Muscle of leg (tissue), 11 donors: Measurements from ENCODE around the gene FHIT. TPM values are rescaled to one million over a fixed set of nuclear protein-coding genes. Genes with fewer than 3 reads are reported as not detected.
A peak's percentile ranks its signal among the peaks of the same experiment; 100 is the strongest.

Experiments used
- DNase-seq: peaks from one replicate; pipeline ENCODE4 v3.0.0; 2013
- H3K27ac ChIP-seq: one replicate; pipeline ENCODE4 v1.5.1; 2013; ENCODE audit warnings: mild to moderate bottlenecking, low read length, control low read depth
- H3K27me3 ChIP-seq: one replicate; pipeline ENCODE4 v1.6.1; 2013; ENCODE audit warnings: low read length; ENCODE audit not compliant: control insufficient read depth, insufficient read depth
- H3K36me3 ChIP-seq: one replicate; pipeline ENCODE4 v1.6.1; 2013; ENCODE audit warnings: low read length; ENCODE audit not compliant: control insufficient read depth, insufficient read depth
- H3K4me1 ChIP-seq: one replicate; pipeline ENCODE4 v1.6.1; 2013; ENCODE audit warnings: low read length; ENCODE audit not compliant: control insufficient read depth, insufficient read depth
- H3K4me3 ChIP-seq: one replicate; pipeline ENCODE4 v1.5.1; 2013; ENCODE audit warnings: low read length, control low read depth
- H3K9me3 ChIP-seq: replicated peaks from 2 replicates; pipeline ENCODE4 v1.6.1; 2013; ENCODE audit warnings: low read depth, low read length; ENCODE audit not compliant: control insufficient read depth
- WGBS: methylation state at CpG from one replicate; pipeline ENCODE4 v1.1.5; 2013; ENCODE audit warnings: missing lambda C conversion rate; ENCODE audit not compliant: insufficient coverage; 5-methylcytosine and 5-hydroxymethylcytosine counted together
- polyA plus RNA-seq, 8 donors: library from polyadenylated mRNA; unstranded; fragments of 120-200 nt; gene quantifications; one replicate each; pipeline versions ENCODE4 v1.2.1 to v1.2.3, GENCODE V29; 2013; ENCODE audit warnings: inconsistent platforms in 1 of 8, low replicate concordance in 1 of 8; ENCODE audit not compliant: insufficient read length in 8 of 8, insufficient read depth in 1 of 8
- total RNA-seq: library from RNA; stranded (reverse); fragments of 120-200 nt; gene quantifications from one replicate; pipeline ENCODE4 v1.2.4, GENCODE V29; 2013

FHIT gene
- total and polyA plus RNA-seq, 9 donors, result 4.1 to 8.0 (median 5.3) TPM

DNA sequence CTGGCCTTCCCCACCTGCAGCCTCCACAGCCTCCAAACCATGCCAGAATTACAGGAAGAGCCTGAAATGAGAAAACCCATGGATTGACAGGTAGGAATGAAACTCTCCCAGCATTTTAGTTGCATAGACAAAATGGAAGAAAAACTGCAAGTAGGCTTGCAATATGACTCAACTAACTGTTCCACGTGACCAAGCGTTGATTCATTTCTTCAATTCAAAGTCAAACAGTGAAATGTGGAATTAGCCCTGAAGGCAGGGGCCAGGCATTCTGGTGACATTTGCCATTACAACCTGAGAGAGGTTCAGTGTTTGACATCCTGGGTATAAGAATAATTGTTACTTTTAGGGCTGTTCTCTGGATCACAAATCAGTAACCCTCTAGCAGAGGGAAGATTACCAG lies 1525.0 kb downstream of the FHIT start:
- H3K27me3 ChIP-seq, result no peaks in the 10 kb centered on the region
- H3K4me1 ChIP-seq, result no peaks in the 10 kb centered on the region
- H3K9me3 ChIP-seq, result no peaks in the 10 kb centered on the region
- 92% methylated on average over 2 of the region's 2 CpGs for WGBS
- no peak for DNase-seq
- no peak overlapping the region for H3K27ac ChIP-seq
- no peak overlapping the region for H3K4me3 ChIP-seq
- H3K36me3 ChIP-seq, result no peaks in the 10 kb centered on the region

DNA sequence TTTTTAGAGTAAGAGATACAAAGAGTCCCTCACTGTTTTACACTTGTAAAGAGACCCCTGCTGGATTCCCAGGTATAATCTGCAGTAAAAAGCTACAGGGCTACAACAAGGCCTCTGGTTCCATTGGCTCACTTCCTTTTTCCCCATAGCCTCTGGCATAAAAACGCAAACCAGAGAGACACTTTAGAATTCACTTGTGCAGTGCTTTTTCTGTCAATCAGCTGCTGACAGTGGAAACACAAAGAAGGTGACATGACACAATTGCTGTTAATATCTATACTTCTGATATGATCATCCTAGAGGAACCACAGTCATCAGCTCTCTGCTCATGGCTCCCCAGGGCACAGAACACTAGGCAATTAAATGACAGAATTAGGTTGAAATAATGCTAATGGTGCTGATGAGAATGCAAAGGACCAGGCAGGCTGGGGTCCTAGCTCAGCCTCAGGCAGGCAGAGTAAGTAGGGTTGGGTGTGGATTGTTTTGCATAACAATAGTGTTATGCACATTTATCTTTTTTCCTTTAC lies 1533.5 kb downstream of the FHIT start:
- no peak overlapping the region for H3K4me3 ChIP-seq
- H3K27me3 ChIP-seq, result peaks cover 2% of the 10 kb centered on the region
- H3K9me3 ChIP-seq, result no peaks in the 10 kb centered on the region
- no peaks in the 10 kb centered on the region for H3K36me3 ChIP-seq
- DNase-seq, result peak; percentile 15
- H3K27ac ChIP-seq, result no peak overlapping the region
- no CpG with 5 or more reads among the region's 1 CpG for WGBS
- H3K4me1 ChIP-seq, result no peaks in the 10 kb centered on the region

DNA sequence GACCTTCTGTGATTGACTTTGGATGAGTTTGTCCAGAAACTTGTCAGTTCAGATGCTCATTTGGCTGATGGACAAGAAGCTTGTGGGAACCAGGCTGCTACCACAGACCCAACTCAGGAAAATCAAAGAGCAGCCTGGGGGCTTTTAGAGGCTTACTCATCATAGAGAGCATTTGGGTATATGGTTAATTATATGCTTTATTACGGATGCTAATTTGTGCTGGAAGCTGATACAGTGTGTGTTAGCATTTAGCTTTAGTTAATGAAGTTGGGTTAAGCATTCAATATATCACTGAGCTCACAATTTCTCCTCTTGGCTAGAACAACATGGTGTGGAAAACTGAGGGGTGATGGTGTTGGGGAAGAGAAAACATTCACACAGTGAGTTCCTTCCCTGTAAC lies 1537.2 kb downstream of the FHIT start:
- Histone ChIP-seq H3K9me3 (no peaks in the 10 kb centered on the region), H3K27ac (no peak overlapping the region), H3K36me3 (no peaks in the 10 kb centered on the region), H3K27me3 (peaks cover 2% of the 10 kb centered on the region), H3K4me1 (no peaks in the 10 kb centered on the region), H3K4me3 (no peak overlapping the region)
- no CpG with 5 or more reads among the region's 1 CpG for WGBS
- no peak for DNase-seq

DNA sequence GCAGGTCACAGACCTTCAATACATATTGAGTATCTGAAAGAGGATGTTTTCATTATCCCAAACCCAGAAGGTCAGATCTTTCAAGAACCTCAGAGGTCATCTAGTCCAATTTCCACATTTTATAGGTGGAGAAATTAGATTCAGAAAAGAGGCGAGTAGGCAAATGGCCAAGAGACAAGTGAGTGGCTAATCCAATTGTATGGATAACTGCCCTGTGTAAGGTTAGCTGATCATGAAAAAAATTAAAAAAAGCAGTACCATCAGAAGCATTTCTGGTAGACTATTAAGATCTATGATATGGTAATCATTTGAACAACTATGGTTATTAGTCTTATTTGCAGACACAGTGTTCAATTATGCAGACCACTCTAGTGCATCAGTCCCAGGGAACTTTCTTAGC lies 1540.7 kb downstream of the FHIT start:
- DNase-seq, result no peak
- no peak overlapping the region for H3K4me3 ChIP-seq
- WGBS, result 100% methylated on average over 1 of the region's 1 CpG
- H3K4me1 ChIP-seq, result no peaks in the 10 kb centered on the region
- no peaks in the 10 kb centered on the region for H3K36me3 ChIP-seq
- H3K9me3 ChIP-seq, result no peaks in the 10 kb centered on the region
- H3K27ac ChIP-seq, result no peak overlapping the region
- no peaks in the 10 kb centered on the region for H3K27me3 ChIP-seq

DNA sequence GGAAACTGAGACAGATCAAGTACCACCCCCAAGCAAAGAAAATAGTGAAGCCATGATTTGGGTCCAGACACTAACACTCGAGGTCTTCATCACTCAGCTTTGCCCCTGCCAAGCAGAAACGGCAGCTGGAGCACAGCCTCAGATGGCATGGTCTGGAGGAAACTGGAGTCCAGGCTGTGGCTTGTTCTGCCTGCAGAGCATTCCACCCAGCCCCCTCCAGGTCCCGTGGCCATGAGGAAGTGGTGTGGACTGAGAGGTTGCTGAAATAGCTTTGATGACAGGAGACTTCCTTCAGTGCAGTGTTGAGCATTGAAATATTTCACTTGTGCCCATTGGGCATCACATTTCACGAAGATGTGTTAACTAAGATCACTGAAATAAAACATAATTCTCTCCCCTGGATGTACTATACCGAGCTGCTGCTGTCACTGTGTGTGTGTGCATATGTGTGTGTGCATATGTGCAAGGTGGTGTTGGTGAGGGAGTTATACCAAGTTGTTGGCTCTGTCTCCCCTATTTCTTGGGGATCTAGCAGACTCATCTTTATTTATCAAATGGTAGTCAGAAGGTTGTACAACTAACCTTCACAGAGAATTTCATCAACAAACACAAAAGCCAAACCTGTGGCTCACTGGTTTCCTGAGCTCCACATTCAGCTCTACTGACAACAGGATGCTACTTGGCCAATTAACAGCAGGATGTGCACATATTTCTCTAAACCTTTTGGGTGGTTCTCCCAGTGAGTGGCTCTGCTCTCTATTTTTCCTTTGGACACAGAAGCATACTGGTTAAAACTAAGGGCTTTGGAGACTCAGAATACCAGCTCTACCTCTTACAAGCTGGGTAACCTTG lies 1541.3 kb downstream of the FHIT start:
- 60% methylated on average over 1 of the region's 5 CpGs for WGBS
- Histone ChIP-seq H3K27ac (no peak overlapping the region), H3K9me3 (no peaks in the 10 kb centered on the region), H3K36me3 (no peaks in the 10 kb centered on the region), H3K4me3 (no peak overlapping the region), H3K4me1 (peaks cover 2% of the 10 kb centered on the region), H3K27me3 (no peaks in the 10 kb centered on the region)
- peak; percentile 75 for DNase-seq

DNA sequence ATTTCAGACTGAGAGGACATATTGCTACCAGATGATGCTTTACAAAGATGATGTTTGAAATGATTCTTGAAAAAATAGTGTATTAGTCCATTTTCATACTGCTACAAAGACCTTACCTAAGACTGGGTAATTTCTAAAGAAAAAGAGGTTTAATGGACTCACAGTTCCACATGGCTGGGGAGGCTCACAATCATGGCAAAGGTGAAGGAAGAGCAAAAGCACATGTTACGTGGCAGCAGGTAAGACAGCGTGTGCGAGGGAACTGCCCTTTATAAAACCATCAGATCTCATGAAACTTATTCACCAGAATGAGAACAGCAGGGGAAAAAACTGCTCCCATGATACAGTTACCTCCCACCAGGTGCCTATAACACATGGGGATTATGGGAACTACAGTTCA lies 1543.0 kb downstream of the FHIT start:
- no peaks in the 10 kb centered on the region for H3K9me3 ChIP-seq
- peaks cover 12% of the 10 kb centered on the region for H3K4me1 ChIP-seq
- no CpG with 5 or more reads among the region's 3 CpGs for WGBS
- no peak for DNase-seq
- H3K36me3 ChIP-seq, result no peaks in the 10 kb centered on the region
- no peak overlapping the region for H3K27ac ChIP-seq
- no peaks in the 10 kb centered on the region for H3K27me3 ChIP-seq
- no peak overlapping the region for H3K4me3 ChIP-seq

DNA sequence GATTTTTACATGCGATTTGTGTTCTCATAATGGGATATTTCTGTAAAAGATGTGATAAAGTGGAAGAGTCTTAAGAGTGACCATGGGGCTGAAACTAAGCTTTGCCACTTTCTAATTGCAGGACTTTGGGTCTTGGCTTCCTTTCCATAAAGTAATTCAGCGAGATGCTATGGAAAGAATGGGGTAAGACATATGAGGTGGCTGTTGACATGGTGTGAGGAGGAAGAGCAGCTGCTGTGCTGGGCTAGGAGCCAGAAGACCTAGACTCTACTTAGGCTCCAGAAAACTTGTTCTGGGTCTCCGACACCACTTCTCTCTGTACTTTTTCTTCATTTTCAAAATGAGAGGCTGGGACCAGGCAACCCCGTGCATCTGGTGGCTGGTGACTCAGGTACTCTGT lies 1547.0 kb downstream of the FHIT start:
- Histone ChIP-seq H3K4me1 (peaks cover 12% of the 10 kb centered on the region), H3K4me3 (no peak overlapping the region), H3K9me3 (no peaks in the 10 kb centered on the region), H3K36me3 (no peaks in the 10 kb centered on the region), H3K27ac (peak overlapping the region; percentile 6), H3K27me3 (no peaks in the 10 kb centered on the region)
- 91% methylated on average over 1 of the region's 4 CpGs for WGBS
- peak; percentile 53 for DNase-seq

DNA sequence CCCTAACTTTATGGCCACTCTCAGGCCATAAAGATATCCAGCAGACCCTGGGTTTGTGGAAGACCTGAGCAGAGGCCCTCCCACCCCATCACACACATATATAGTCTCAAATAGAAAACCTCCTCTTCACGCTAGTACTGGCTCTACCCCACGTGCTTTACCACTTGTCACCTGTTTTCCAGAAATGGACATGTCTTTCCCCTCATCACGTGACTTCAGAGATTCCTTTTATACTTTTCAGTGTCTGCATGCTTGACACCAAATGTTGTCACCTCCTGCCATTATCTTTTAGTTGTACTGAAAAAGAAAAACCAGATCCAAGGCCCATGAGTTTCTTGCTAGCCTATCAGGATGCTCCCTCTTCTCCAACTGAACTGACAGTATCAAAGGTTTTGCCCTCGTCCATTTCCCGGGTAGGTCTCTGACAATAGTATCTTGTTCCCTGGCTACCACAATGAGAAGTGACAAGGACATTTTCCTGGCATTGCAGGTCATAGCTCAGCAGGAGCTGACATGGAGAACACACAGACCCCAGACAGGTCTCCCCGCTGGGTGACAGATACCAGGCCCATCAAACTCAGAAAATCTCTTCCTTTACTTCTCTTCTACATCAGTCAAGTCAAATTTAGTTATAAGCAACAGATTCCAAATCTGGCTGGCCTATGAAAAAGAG lies 1551.5 kb downstream of the FHIT start:
- DNase-seq, result no peak
- 74% methylated on average over 5 of the region's 6 CpGs for WGBS
- Histone ChIP-seq H3K27ac (no peak overlapping the region), H3K4me1 (peaks cover 10% of the 10 kb centered on the region), H3K9me3 (no peaks in the 10 kb centered on the region), H3K4me3 (no peak overlapping the region), H3K36me3 (no peaks in the 10 kb centered on the region), H3K27me3 (no peaks in the 10 kb centered on the region)
